ENCODE results near the gene KCNK15.
"Not testable (repeated sequence)": the region's sequence is repeated elsewhere in the genome, so short reads cannot be mapped to it uniquely, and the experiment has no call there.

Gene KCNK15

DNA sequence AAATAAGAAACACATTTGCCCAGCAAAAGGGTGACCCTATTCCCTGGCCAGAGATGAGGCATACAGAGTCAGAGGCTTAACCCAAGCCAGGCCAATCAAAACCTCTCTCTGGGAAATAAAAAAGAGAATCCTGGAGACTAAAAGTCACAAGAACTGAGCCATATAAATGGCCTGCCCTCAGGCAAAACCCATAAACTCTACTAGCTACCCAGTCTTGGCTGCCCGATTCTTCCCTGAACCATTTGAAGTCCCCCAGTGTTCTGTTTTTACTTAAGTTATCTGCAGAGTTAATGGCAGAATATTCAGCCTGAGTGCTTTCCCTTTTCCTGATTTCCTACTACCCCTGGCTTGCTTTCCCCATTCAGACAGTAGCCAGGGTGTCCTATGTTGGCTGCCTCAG, 13.9 kb downstream of the KCNK15 start:
- DNase-seq (ENCODE audit: low read depth), result no peak

GRCh38 chr20:44761423-44761822, 15.8 kb downstream of the KCNK15 start:
- DNase-seq (ENCODE audit: low read depth), result no peak

- DNase-seq (ENCODE audit: low read depth), result no peak
Observed at GRCh38 chr20:44762466-44763140, 16.9 kb downstream of the KCNK15 start.

- not testable (repeated sequence) for DNase-seq (ENCODE audit: low read depth)
Observed at GRCh38 chr20:44763798-44764197, 18.1 kb downstream of the KCNK15 start.

GRCh38 chr20:44765091-44765490, 19.4 kb downstream of the KCNK15 start:
- no peak for DNase-seq (ENCODE audit: low read depth)

GRCh38 chr20:44765701-44766347, 20.2 kb downstream of the KCNK15 start:
- no peak for DNase-seq (ENCODE audit: low read depth)

- DNase-seq (ENCODE audit: low read depth), result no peak
Observed at GRCh38 chr20:44768256-44768655, 22.6 kb downstream of the KCNK15 start.

DNA sequence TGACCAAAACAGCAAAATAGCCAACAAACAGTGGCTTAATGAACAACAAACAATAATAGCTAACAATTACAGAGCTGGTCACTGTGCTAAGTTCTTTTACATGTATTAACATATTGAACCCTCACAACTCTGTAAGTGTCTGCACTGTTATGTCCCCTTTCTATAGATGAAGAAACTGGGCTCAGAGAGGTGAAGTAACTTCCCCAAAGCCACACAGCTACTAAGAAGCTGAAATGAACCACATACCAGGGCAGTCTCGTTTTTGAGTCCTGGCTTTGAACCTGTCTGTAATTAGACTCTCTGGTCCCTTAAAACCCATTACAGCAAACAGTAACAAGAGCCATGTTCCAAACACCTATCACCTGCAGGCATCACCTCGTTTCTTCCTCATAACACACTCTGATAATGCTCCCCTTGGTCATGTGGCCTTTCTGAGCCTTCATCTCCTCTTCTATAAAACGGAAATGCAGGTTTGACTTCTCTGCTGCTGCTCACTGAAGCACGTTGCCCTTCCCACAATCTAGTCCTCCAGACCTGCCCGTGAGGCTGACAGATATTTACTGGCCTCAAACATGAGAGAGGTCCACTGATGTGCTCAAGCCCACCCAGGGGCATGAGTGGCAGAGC, 23.3 kb downstream of the KCNK15 start:
- no peak for DNase-seq (ENCODE audit: low read depth)

DNA sequence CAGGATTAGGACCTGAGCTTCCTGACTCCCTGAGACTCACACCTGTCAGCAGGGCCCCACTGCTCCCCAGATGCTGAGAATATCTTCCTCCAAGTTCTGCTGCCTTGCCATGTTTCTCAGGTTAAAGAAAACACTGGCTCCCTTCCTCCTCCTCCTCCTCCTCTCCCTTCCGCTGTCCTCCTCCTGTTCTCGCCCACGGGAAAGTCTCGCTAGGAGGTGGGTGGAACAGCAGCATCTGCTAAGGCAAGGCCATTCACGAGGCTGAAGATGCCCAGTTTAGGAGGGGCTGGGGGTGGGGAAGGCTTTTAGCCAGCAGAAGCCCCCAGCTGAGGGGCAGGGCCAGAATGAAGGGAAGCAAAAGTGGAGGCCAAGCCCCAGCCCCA, 23.8 kb downstream of the KCNK15 start:
- DNase-seq (ENCODE audit: low read depth), result no peak

GRCh38 chr20:44770484-44771171, 25.0 kb downstream of the KCNK15 start:
- no peak for DNase-seq (ENCODE audit: low read depth)

DNA sequence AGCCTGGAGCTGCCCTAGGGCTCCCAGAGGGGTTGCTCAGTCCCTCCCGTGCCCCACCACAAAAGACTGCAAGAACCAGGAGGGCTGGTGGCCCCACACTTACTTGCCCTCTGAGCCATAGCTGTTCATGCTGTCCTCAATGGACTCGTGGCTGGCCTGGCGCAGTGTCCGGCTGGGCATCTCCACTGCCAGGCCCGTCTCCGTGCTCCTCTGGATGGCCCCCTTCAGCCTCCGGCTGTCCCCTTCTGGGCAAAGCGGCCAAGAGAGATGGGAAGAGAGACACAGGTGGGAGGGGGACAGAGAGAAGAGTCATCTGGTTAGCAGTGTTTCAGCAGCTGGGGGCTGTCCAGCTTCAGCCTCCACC, 25.5 kb downstream of the KCNK15 start:
- DNase-seq (ENCODE audit: low read depth), result no peak

GRCh38 chr20:44772636-44773035, 27.0 kb downstream of the KCNK15 start:
- no peak for DNase-seq (ENCODE audit: low read depth)

DNA sequence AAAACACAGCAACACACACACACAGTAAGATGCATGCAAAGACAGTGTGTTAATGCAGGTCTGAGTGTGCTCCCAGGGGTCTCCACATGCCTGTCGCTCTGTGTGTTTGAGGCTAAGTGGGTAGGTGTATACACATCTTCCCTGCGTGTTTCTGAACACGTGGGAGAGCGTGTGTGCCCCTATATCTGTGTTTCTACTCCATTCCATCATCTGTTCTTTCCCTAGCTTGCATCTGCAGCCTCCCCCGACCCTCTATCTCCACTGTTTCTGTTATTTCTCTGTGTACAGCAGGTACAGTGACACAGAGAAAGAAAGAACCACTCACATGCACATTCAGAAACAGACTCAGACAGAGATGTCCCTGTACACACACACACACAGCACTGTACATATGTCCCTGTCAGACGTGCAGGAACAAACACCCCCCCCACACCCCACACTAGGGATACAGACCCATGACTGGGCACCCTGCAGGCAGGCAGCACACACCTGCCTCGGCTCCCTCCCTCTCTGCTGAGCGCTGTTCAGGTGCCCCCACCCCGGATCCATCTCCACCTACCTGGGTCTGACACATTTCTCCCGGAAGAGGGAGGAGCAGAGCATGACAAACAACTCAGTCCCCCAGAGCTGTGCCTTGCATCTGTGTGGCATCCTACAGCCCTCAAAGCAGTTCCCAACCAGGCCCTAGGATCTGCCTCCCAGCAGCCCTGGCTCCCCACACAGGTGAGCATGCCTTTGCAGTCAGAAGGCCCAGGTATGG, 27.6 kb downstream of the KCNK15 start:
- DNase-seq (ENCODE audit: low read depth), result no peak

DNA sequence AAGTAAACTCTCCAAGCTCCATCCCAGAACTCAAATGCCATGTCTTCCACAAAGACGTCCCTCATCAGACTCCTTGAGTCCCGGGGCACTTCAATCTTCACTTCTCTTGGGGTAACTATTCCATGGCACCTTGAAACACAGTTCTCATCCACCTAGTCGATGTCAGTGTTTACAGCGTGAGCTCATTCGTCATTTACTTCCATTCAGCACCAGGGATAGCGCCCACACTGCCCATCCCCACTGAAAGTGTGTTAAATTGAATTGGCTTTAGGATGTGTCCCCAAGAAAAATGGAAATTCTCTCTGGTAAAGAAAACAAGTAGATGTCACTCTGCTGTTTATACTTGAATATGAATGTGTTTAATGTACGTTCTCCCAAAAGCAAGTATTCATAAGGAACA, 31.3 kb downstream of the KCNK15 start:
- DNase-seq (ENCODE audit: low read depth), result no peak

DNA sequence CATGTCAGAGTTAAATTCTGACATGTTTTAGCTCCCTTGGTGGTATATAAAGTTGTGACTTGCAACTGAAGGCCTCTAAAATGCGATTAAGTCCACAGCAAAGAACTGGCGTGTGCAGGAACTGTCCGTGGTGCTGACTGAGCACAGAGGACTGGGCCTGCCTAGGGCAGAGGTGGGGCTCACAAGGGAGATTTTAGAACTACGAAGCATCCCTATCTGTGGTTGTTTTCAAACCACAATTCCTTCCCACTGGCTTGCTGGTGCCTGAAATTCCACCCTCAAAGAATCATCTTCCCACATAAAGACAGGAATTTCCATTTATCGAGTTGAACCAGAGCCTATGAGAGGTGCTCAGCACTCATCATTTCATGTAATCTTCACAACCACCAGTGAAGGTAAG, 34.6 kb downstream of the KCNK15 start:
- DNase-seq (ENCODE audit: low read depth), result peak; percentile 11

DNA sequence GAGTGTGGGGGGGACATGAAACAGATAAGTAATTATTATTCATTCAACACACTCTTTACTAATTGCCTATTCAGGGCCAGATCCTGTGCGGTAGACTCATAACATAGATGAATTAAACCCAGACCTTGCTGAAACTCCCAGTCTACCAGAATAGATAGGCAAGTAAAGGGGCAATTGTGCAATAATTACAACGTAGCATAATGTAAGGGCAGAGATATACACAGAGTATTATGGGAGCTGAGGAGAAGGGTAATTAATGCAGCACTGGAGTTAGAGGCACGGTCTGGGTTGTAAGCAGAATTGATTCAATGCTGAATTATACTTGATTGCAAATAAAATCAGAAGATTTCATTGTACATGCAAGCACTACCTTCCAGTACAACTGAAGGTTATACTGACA, 35.5 kb downstream of the KCNK15 start:
- DNase-seq (ENCODE audit: low read depth), result no peak

- DNase-seq (ENCODE audit: low read depth), result no peak
Observed at GRCh38 chr20:44781791-44782190, 36.1 kb downstream of the KCNK15 start.

DNA sequence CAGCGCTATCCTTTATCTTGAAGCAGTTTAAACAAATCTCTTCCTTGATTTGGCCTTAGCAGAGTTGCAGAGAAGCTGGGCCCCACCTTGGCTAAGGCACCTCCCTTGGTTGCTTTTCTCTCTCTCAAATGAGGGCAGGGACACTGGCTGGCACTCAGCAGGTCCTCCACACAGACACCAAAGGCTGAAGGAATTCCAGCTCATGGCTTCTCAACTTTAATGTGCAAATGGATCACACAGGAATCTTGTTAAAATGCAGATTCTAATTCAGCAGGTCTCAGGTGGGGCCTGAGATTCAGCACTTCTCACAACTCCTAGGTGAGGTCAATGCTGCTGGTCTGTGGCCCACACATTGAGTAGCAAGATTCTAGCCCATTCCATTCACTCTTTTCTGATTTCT, 39.0 kb downstream of the KCNK15 start:
- DNase-seq (ENCODE audit: low read depth), result no peak

- DNase-seq (ENCODE audit: low read depth), result no peak
Observed at GRCh38 chr20:44785768-44786167, 40.1 kb downstream of the KCNK15 start.

GRCh38 chr20:44787299-44787698, 41.6 kb downstream of the KCNK15 start:
- DNase-seq (ENCODE audit: low read depth), result no peak

- no peak for DNase-seq (ENCODE audit: low read depth)
Observed at GRCh38 chr20:44788706-44789456, 43.2 kb downstream of the KCNK15 start.
